ENCODE data around the gene ADARB2. TPM values are rescaled to one million over a fixed set of nuclear protein-coding genes. Genes with fewer than 3 reads are reported as not detected.

ADARB2 gene
- total RNA-seq, 4 donors from 2014 or later: 0.80 to 4.9 (median 2.3) TPM

- no peaks in the 10 kb centered on the region for H3K36me3 ChIP-seq
- DNase-seq: no peak
- intact Hi-C loops (cut with DNase I; ENCODE audit: low total_unique reads) (no loop called here), in situ Hi-C loops (cut with MboI; ENCODE audit: low pct_ligation_motif_present in 1 of 4, low pct_unique_long_range_greater_than_20kb in 1 of 4, low sequenced_read_pairs in 3 of 4) (no loop called here)
- H3K9me3 ChIP-seq: no peaks in the 10 kb centered on the region
- WGBS, 2 donors (ENCODE audit: low coverage in 1 of 2): 80% methylated on average over 36 of the region's 36 CpGs; no CpG with 5 or more reads in 1 of the 2 donors
- H3K27ac ChIP-seq: no peak overlapping the region
- H3K27me3 ChIP-seq: no peaks in the 10 kb centered on the region
- H3K4me1 ChIP-seq: no peaks in the 10 kb centered on the region
- TF ChIP-seq POLR2A (IDR thresholded peaks at IDR 0.05) (no peak), EP300 (IDR thresholded peaks at IDR 0.05; ENCODE audit: low read depth) (no peak), POLR2AphosphoS5 (IDR thresholded peaks at IDR 0.05) (no peak), CTCF (IDR thresholded peaks at IDR 0.05) (no peak)
- H3K4me3 ChIP-seq: no peak overlapping the region
Observed at GRCh38 chr10:1474376-1475097, 262.8 kb downstream of the ADARB2 start.

- Histone ChIP-seq H3K9me3 (no peaks in the 10 kb centered on the region), H3K27ac (no peak overlapping the region), H3K4me3 (no peak overlapping the region), H3K36me3 (no peaks in the 10 kb centered on the region), H3K4me1 (no peaks in the 10 kb centered on the region), H3K27me3 (no peaks in the 10 kb centered on the region)
- no peak for TF ChIP-seq POLR2A (IDR thresholded peaks at IDR 0.05)
- no peak for TF ChIP-seq EP300 (IDR thresholded peaks at IDR 0.05; ENCODE audit: low read depth)
- no peak for TF ChIP-seq POLR2AphosphoS5 (IDR thresholded peaks at IDR 0.05)
- no peak for TF ChIP-seq CTCF (IDR thresholded peaks at IDR 0.05)
- no peak for DNase-seq
- in situ Hi-C loops (cut with MboI; ENCODE audit: low pct_ligation_motif_present in 1 of 4, low pct_unique_long_range_greater_than_20kb in 1 of 4, low sequenced_read_pairs in 3 of 4) (no loop called here), intact Hi-C loops (cut with DNase I; ENCODE audit: low total_unique reads) (no loop called here)
- WGBS, 2 donors (ENCODE audit: low coverage in 1 of 2): 82 to 84% methylated on average over 6 to 11 of the region's 11 CpGs
Observed at GRCh38 chr10:1473874-1474273, 263.5 kb downstream of the ADARB2 start.

- Histone ChIP-seq H3K27me3 (no peaks in the 10 kb centered on the region), H3K9me3 (no peaks in the 10 kb centered on the region), H3K4me1 (no peaks in the 10 kb centered on the region), H3K36me3 (no peaks in the 10 kb centered on the region), H3K27ac (no peak overlapping the region), H3K4me3 (no peak overlapping the region)
- DNase-seq: no peak
- in situ Hi-C loops (cut with MboI; ENCODE audit: low pct_ligation_motif_present in 1 of 4, low pct_unique_long_range_greater_than_20kb in 1 of 4, low sequenced_read_pairs in 3 of 4) (no loop called here), intact Hi-C loops (cut with DNase I; ENCODE audit: low total_unique reads) (no loop called here)
- 56 to 86% methylated on average over 5 to 21 of the region's 21 CpGs for WGBS, 2 donors (ENCODE audit: low coverage in 1 of 2)
- TF ChIP-seq EP300 (IDR thresholded peaks at IDR 0.05; ENCODE audit: low read depth): no peak
- TF ChIP-seq POLR2A (IDR thresholded peaks at IDR 0.05): no peak
- TF ChIP-seq POLR2AphosphoS5 (IDR thresholded peaks at IDR 0.05): no peak
- TF ChIP-seq CTCF (IDR thresholded peaks at IDR 0.05): no peak
Observed at GRCh38 chr10:1472178-1472958, 265.0 kb downstream of the ADARB2 start.

GRCh38 chr10:1468811-1469210, 268.5 kb downstream of the ADARB2 start:
- H3K4me3 ChIP-seq: no peak overlapping the region
- H3K36me3 ChIP-seq: no peaks in the 10 kb centered on the region
- intact Hi-C loops (cut with DNase I; ENCODE audit: low total_unique reads): no loop called here
- H3K9me3 ChIP-seq: no peaks in the 10 kb centered on the region
- no peaks in the 10 kb centered on the region for H3K4me1 ChIP-seq
- 44 to 73% methylated on average over 3 to 10 of the region's 10 CpGs for WGBS, 2 donors (ENCODE audit: low coverage in 1 of 2)
- in situ Hi-C loops (cut with MboI; ENCODE audit: low pct_ligation_motif_present in 1 of 4, low pct_unique_long_range_greater_than_20kb in 1 of 4, low sequenced_read_pairs in 3 of 4): no loop called here
- DNase-seq: no peak
- no peak for TF ChIP-seq CTCF (IDR thresholded peaks at IDR 0.05)
- no peak for TF ChIP-seq POLR2AphosphoS5 (IDR thresholded peaks at IDR 0.05)
- no peak for TF ChIP-seq EP300 (IDR thresholded peaks at IDR 0.05; ENCODE audit: low read depth)
- no peak for TF ChIP-seq POLR2A (IDR thresholded peaks at IDR 0.05)
- H3K27ac ChIP-seq: no peak overlapping the region
- H3K27me3 ChIP-seq: no peaks in the 10 kb centered on the region
